ENCODE measurements around the gene CDV3. TPM values are rescaled to one million over a fixed set of nuclear protein-coding genes. Genes with fewer than 3 reads are reported as not detected.

CDV3 gene
- total RNA-seq, 1 experiment from 2014 or later = 284 TPM

DNA sequence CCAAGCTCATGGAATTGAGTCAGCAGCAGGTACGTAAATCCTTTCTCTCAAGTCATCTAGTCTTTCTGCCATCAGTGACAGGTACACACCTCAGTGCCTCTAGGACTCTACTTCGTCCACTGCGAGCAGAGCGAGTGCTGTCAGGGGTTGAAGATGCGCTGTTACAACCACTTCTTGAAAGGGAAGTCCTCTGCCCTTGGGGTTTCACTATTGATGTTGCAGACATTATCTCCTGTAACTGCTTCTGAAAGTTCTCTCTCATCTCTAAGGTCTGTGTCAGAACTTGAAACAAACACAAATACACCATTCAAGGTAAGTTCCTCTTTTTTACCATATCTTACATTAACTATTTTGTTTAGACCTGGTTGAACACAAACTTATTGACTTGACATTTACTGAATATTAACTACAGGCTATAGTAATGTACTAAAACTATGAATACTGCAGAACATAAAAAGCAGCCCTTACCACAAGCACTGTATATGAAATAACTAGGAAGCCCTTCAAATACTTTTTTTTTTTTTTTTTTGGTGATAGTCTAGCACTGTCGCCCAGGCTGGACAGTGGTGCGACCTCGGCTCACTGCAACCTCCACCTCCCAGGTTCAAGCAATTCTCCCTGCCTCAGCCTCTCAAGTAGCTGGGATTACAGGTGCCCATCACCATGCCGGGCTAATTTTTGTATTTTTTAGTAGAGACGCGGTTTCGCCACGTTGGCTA, 46.7 kb downstream of the CDV3 start:
- Histone ChIP-seq H3K27me3 (replicated peaks; ENCODE audit: control insufficient read depth, insufficient read depth, low read length) (no peaks in the 10 kb centered on the region), H3K4me3 (ENCODE audit: low read depth, low read length) (no peak overlapping the region), H3K9me3 (no peaks in the 10 kb centered on the region), H3K36me3 (ENCODE audit: control insufficient read depth, insufficient read depth, low read length) (no peaks in the 10 kb centered on the region; the same call in 1 of the 2 replicates), H3K4me1 (no peaks in the 10 kb centered on the region)
- peaks cover 60% of the 10 kb centered on the region for H3K36me3 Mint-ChIP-seq (ENCODE audit: insufficient read depth, unreplicated experiment)
- no peak overlapping the region for H3K27ac Mint-ChIP-seq (ENCODE audit: unreplicated experiment)
- H3K9me3 Mint-ChIP-seq (ENCODE audit: unreplicated experiment) = no peaks in the 10 kb centered on the region
- no peak overlapping the region for H3K4me3 Mint-ChIP-seq (ENCODE audit: unreplicated experiment)
- BruUV-seq (replicated peaks) = no TSS peak
- ChIA-PET POLR2A (no interaction called here), CTCF (no interaction called here)
- H3K27me3 Mint-ChIP-seq (ENCODE audit: insufficient read depth, unreplicated experiment) = no peaks in the 10 kb centered on the region
- TF ChIP-seq, protein P1, sequence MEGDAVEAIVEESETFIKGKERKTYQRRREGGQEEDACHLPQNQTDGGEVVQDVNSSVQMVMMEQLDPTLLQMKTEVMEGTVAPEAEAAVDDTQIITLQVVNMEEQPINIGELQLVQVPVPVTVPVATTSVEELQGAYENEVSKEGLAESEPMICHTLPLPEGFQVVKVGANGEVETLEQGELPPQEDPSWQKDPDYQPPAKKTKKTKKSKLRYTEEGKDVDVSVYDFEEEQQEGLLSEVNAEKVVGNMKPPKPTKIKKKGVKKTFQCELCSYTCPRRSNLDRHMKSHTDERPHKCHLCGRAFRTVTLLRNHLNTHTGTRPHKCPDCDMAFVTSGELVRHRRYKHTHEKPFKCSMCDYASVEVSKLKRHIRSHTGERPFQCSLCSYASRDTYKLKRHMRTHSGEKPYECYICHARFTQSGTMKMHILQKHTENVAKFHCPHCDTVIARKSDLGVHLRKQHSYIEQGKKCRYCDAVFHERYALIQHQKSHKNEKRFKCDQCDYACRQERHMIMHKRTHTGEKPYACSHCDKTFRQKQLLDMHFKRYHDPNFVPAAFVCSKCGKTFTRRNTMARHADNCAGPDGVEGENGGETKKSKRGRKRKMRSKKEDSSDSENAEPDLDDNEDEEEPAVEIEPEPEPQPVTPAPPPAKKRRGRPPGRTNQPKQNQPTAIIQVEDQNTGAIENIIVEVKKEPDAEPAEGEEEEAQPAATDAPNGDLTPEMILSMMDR (IDR thresholded peaks at IDR 0.05; ENCODE audit: insufficient read depth in 1 of 2, low read depth in 1 of 2, low read length in 1 of 2, severe bottlenecking in 1 of 2, unreplicated experiment in 1 of 2) = no peak
- no peaks in the 10 kb centered on the region for H3K4me1 Mint-ChIP-seq (ENCODE audit: low read depth, unreplicated experiment)
- intact Hi-C loops (cut with micrococcal nuclease; ENCODE audit: unreplicated experiment) = no loop called here
- no peak for DNase-seq

DNA sequence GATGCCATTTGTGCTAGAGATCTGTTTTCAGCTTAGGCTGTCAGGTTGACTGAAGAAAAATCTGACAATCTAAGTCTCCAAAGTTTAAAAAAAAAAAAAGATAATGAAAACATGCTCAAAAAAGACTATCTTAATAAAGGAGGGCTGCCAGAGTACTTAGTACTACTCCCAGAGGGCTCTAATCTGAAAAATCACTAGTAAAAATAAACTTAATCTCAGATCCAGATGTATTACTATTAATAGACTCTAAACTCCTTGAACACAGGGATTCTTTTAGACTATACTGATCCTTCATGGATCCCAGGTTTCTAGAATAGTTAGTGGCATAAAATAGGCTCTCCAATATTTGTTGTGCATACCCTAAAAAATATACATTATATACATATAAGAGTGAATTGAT, 54.3 kb downstream of the CDV3 start:
- H3K4me3 Mint-ChIP-seq (ENCODE audit: unreplicated experiment) = no peak overlapping the region
- no peak overlapping the region for H3K4me3 ChIP-seq (ENCODE audit: low read depth, low read length)
- no peaks in the 10 kb centered on the region for H3K27me3 ChIP-seq (replicated peaks; ENCODE audit: control insufficient read depth, insufficient read depth, low read length)
- ChIA-PET CTCF (no interaction called here), POLR2A (no interaction called here)
- H3K36me3 Mint-ChIP-seq (ENCODE audit: insufficient read depth, unreplicated experiment) = peaks cover 51% of the 10 kb centered on the region
- no peaks in the 10 kb centered on the region; the same call in 1 of the 2 replicates for H3K4me1 ChIP-seq
- no peaks in the 10 kb centered on the region for H3K9me3 Mint-ChIP-seq (ENCODE audit: unreplicated experiment)
- no peak overlapping the region for H3K27ac Mint-ChIP-seq (ENCODE audit: unreplicated experiment)
- H3K36me3 ChIP-seq (ENCODE audit: control insufficient read depth, insufficient read depth, low read length) = no peaks in the 10 kb centered on the region; the same call in 1 of the 2 replicates
- H3K9me3 ChIP-seq = no peaks in the 10 kb centered on the region
- TF ChIP-seq, protein P1 (IDR thresholded peaks at IDR 0.05; ENCODE audit: insufficient read depth in 1 of 2, low read depth in 1 of 2, low read length in 1 of 2, severe bottlenecking in 1 of 2, unreplicated experiment in 1 of 2) = no peak
- no peaks in the 10 kb centered on the region for H3K27me3 Mint-ChIP-seq (ENCODE audit: insufficient read depth, unreplicated experiment)
- H3K4me1 Mint-ChIP-seq (ENCODE audit: low read depth, unreplicated experiment) = no peaks in the 10 kb centered on the region
- no peak for DNase-seq
- intact Hi-C loops (cut with micrococcal nuclease; ENCODE audit: unreplicated experiment) = no loop called here
- BruUV-seq (replicated peaks) = no TSS peak

DNA sequence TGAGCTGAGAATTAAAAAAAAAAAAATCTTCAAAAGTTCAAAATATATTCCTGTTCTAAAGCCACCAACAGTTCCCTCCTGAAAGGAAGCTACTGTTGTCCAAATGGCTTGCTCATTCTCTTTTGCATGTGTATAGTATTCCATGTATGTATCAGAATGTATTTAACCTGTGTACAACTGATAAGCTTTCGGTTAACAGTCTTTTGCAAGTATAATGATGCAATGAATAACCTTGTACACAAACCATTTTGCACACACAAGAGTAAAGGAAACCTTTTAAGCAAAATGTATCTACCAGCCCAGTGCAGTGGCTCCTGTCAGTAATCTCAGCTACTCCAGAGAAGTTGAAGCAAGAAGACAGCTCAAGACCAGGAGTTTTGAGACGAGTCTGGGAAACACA, 55.7 kb downstream of the CDV3 start:
- H3K4me3 ChIP-seq (ENCODE audit: low read depth, low read length) = no peak overlapping the region
- BruUV-seq (replicated peaks) = no TSS peak
- TF ChIP-seq, protein P1 (IDR thresholded peaks at IDR 0.05; ENCODE audit: insufficient read depth in 1 of 2, low read depth in 1 of 2, low read length in 1 of 2, severe bottlenecking in 1 of 2, unreplicated experiment in 1 of 2) = no peak
- Mint-ChIP-seq H3K27ac (ENCODE audit: unreplicated experiment) (no peak overlapping the region), H3K4me1 (ENCODE audit: low read depth, unreplicated experiment) (peaks cover 11% of the 10 kb centered on the region), H3K9me3 (ENCODE audit: unreplicated experiment) (no peaks in the 10 kb centered on the region), H3K36me3 (ENCODE audit: insufficient read depth, unreplicated experiment) (peaks cover 57% of the 10 kb centered on the region), H3K27me3 (ENCODE audit: insufficient read depth, unreplicated experiment) (no peaks in the 10 kb centered on the region), H3K4me3 (ENCODE audit: unreplicated experiment) (no peak overlapping the region)
- H3K9me3 ChIP-seq = no peaks in the 10 kb centered on the region
- H3K4me1 ChIP-seq = peaks cover 11% of the 10 kb centered on the region
- no peaks in the 10 kb centered on the region for H3K27me3 ChIP-seq (replicated peaks; ENCODE audit: control insufficient read depth, insufficient read depth, low read length)
- ChIA-PET POLR2A (no interaction called here), CTCF (no interaction called here)
- no peaks in the 10 kb centered on the region; the same call in 1 of the 2 replicates for H3K36me3 ChIP-seq (ENCODE audit: control insufficient read depth, insufficient read depth, low read length)
- no peak for DNase-seq
- intact Hi-C loops (cut with micrococcal nuclease; ENCODE audit: unreplicated experiment) = no loop called here

Data from Caco-2 (cell line).